Right ventricle myocardium superior (tissue), 1 donor: ENCODE data around the gene SH3BP2. TPM values are rescaled to one million over a fixed set of nuclear protein-coding genes. Genes with fewer than 3 reads are reported as not detected.

ENCODE experiments used
- ATAC-seq: fragments of 200-7000 bp; cut with Tn5 transposase; one replicate; pipeline ENCODE4 v1.9.1; 2020; ENCODE audit warnings: mild to moderate bottlenecking; ENCODE audit not compliant: poor library complexity
- DNase-seq: peaks from one replicate; pipeline ENCODE4 v3.0.0-alpha.2; 2020
- intact Hi-C: fragments of 100-400 bp; cut with DNase I; formaldehyde crosslinking; loops from one replicate; pipeline ENCODE4 v1.11.2; 2022
- total RNA-seq: library from RNA; stranded (reverse); fragmentation: NEBNext Ultra II Directional; extraction: Animal tissue kit (Norgen Biotek cat#: 25700); gene quantifications from one replicate; pipeline ENCODE4 v1.2.1, GENCODE V29; 2021
- donor health status: DM: no; HTN: yes; CAD: no; lungs with severe emphysema.

SH3BP2 gene
- total RNA-seq, 1 donor from 2014 or later = 24.9 TPM

GRCh38 chr4:2788532-2789103, 4.3 kb upstream of the SH3BP2 start:
- ATAC-seq (peak; percentile 75), DNase-seq (peak; percentile 85)
- intact Hi-C loops = no loop called here

- DNase-seq (no peak), ATAC-seq (no peak)
- intact Hi-C loops = no loop called here
Measured at GRCh38 chr4:2789351-2789750, 3.5 kb upstream of the SH3BP2 start.

GRCh38 chr4:2789793-2790582, 2.9 kb upstream of the SH3BP2 start:
- peak; percentile 30 for DNase-seq
- intact Hi-C loops = no loop called here
- no peak for ATAC-seq

GRCh38 chr4:2790583-2791517, 2.0 kb upstream of the SH3BP2 start:
- intact Hi-C loops = no loop called here
- ATAC-seq = no peak
- DNase-seq = peak; percentile 63

- peak; percentile 57 for DNase-seq
- no peak for ATAC-seq
- intact Hi-C loops = no loop called here
Measured at GRCh38 chr4:2791518-2792395, 1.1 kb upstream of the SH3BP2 start.

- ATAC-seq = no peak
- intact Hi-C loops = no loop called here
- no peak for DNase-seq
Measured at GRCh38 chr4:2792396-2792710, 532 bp upstream of the SH3BP2 start.

GRCh38 chr4:2793586-2794485, 951 bp downstream of the SH3BP2 start:
- ATAC-seq (peak; percentile 21), DNase-seq (peak; percentile 77)
- intact Hi-C loops = no loop called here

GRCh38 chr4:2794486-2795299, 1.8 kb downstream of the SH3BP2 start:
- ATAC-seq (peak; percentile 42), DNase-seq (peak; percentile 88)
- intact Hi-C loops = no loop called here

GRCh38 chr4:2795300-2795892, 2.5 kb downstream of the SH3BP2 start:
- intact Hi-C loops = no loop called here
- DNase-seq (peak; percentile 43), ATAC-seq (no peak)

- ATAC-seq (no peak), DNase-seq (peak; percentile 60)
- intact Hi-C loops = no loop called here
Measured at GRCh38 chr4:2795893-2796848, 3.3 kb downstream of the SH3BP2 start.

GRCh38 chr4:2796849-2797544, 4.1 kb downstream of the SH3BP2 start:
- ATAC-seq = no peak
- intact Hi-C loops = no loop called here
- peak; percentile 33 for DNase-seq

GRCh38 chr4:2797545-2798305, 4.8 kb downstream of the SH3BP2 start:
- intact Hi-C loops = no loop called here
- peak; percentile 68 for DNase-seq
- peak; percentile 4 for ATAC-seq

- intact Hi-C loops = no loop called here
- peak; percentile 86 for DNase-seq
- ATAC-seq = peak; percentile 3
Measured at GRCh38 chr4:2798399-2799223, 5.7 kb downstream of the SH3BP2 start.
